DOHH2 (cell line): ENCODE measurements around the gene DGCR6.
"Not testable (repeated sequence)": the region's sequence is repeated elsewhere in the genome, so short reads cannot be mapped to it uniquely, and the experiment has no call there.

Experiments used
- H3F3A ChIP-seq: fragments of 200-600 bp; sonication (generic), shearing (Covaris generic); 2 replicates; pipeline ENCODE4 v1.6.0; 2016; ENCODE audit warnings: antibody characterized with exemption, mild to moderate bottlenecking; ENCODE audit not compliant: control insufficient read depth, insufficient read depth
- H3K27ac ChIP-seq: fragments of 200-600 bp; sonication (generic); 2 replicates; pipeline ENCODE4 v1.5.1; 2014; ENCODE audit warnings: low read depth, mild to moderate bottlenecking, low read length, moderate library complexity
- H3K27me3 ChIP-seq: fragments of 200-600 bp; sonication (generic); 2 replicates; pipeline ENCODE4 v1.6.1; 2014; ENCODE audit warnings: mild to moderate bottlenecking, low read length, mixed read lengths; ENCODE audit not compliant: control insufficient read depth
- H3K36me3 ChIP-seq: fragments of 200-600 bp; sonication (generic); 2 replicates; pipeline ENCODE4 v1.6.1; 2014; ENCODE audit warnings: mild to moderate bottlenecking, low read length, moderate library complexity, mixed read lengths; ENCODE audit not compliant: control insufficient read depth
- H3K4me1 ChIP-seq: fragments of 200-600 bp; sonication (generic); 2 replicates; pipeline ENCODE4 v1.6.1; 2014; ENCODE audit warnings: mild to moderate bottlenecking, low read length, mixed read lengths; ENCODE audit not compliant: control insufficient read depth
- H3K4me2 ChIP-seq: fragments of 200-600 bp; sonication (generic); 2 replicates; pipeline ENCODE4 v1.6.0; 2014; ENCODE audit warnings: mild to moderate bottlenecking, low read length, moderate library complexity
- H3K4me3 ChIP-seq: fragments of 200-600 bp; sonication (generic); 2 replicates; pipeline ENCODE4 v1.5.1; 2014; ENCODE audit warnings: mild to moderate bottlenecking, low read length, mixed read lengths
- H3K79me2 ChIP-seq: fragments of 200-600 bp; sonication (generic); 2 replicates; pipeline ENCODE4 v1.6.1; 2014; ENCODE audit warnings: mild to moderate bottlenecking, low read length, mixed read lengths; ENCODE audit not compliant: control insufficient read depth
- H3K9me2 ChIP-seq: fragments of 200-600 bp; sonication (generic); replicated peaks from 2 replicates; pipeline ENCODE4 v1.6.1; 2014; ENCODE audit warnings: mild to moderate bottlenecking, low read length, mixed read lengths; ENCODE audit not compliant: control insufficient read depth
- H3K9me3 ChIP-seq: fragments of 200-600 bp; sonication (generic); 2 replicates; pipeline ENCODE4 v1.6.1; 2014; ENCODE audit warnings: antibody characterized with exemption, low read length, mixed read lengths; ENCODE audit not compliant: control insufficient read depth, insufficient read depth
- H4K20me1 ChIP-seq: fragments of 200-600 bp; sonication (generic); 2 replicates; pipeline ENCODE4 v1.6.0; 2014; ENCODE audit warnings: low read depth, mild to moderate bottlenecking, antibody characterized with exemption, low read length, moderate library complexity; ENCODE audit not compliant: control insufficient read depth, insufficient read depth
- EZH2phosphoT487 ChIP-seq: fragments of 200-600 bp; sonication (generic); IDR thresholded peaks from 2 replicates; pipeline ENCODE4 v1.6.1; 2017; ENCODE audit warnings: borderline replicate concordance, mild to moderate bottlenecking, antibody characterized with exemption, low read length, moderate library complexity, mixed read lengths
- TF ChIP-seq, protein P1 (sequence below): fragments of 200-600 bp; sonication (generic); IDR thresholded peaks from one replicate; pipeline ENCODE4 v1.5.1; 2014; ENCODE audit warnings: antibody characterized with exemption, mild to moderate bottlenecking, low read depth, low read length; ENCODE audit not compliant: poor library complexity, severe bottlenecking

Gene DGCR6

DNA sequence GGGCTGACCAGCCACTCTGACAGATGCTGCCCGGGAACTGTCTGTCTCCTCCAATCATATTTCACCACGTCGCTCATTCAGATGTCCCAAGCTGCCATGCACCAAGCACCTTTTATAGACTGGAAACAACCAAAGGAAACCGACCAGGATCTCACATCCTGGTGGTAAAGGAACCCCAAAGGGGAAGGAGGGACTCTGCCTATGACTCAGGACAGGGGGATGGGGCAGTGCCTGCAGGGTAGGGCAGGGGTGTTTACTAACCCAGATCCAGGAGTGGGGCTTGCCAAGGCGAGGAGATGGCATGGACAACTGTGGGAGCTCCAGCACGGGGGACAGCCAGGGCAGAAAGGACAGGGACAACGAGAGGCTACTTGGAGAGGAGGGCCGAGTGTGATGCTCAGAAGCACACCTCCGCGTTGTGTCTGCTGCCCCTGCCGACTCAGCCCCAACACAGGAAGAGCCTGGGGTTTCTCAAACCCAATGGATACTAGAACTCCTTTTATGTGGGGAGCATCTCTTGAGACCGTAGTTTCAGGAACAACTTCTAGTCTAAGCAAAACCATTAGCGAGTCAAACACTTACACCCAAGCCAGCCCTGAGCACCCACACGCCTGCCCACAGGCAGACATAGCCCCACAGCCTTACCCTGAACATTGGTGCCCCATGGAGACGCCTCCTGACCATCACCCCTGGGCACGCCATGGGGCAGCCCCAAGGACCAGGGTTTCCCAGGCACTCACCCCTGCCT is 26.0 kb downstream of the DGCR6 start:
- Histone ChIP-seq H4K20me1 (no peaks in the 10 kb centered on the region), H3K79me2 (no peaks in the 10 kb centered on the region), H3K36me3 (no peaks in the 10 kb centered on the region), H3K4me2 (no peak overlapping the region), H3K9me3 (no peaks in the 10 kb centered on the region), H3K27me3 (no peaks in the 10 kb centered on the region), H3K4me1 (no peaks in the 10 kb centered on the region), H3K9me2 (no peaks in the 10 kb centered on the region), H3F3A (no peaks in the 10 kb centered on the region), H3K27ac (no peak overlapping the region), H3K4me3 (no peak overlapping the region)
- TF ChIP-seq, protein P1, sequence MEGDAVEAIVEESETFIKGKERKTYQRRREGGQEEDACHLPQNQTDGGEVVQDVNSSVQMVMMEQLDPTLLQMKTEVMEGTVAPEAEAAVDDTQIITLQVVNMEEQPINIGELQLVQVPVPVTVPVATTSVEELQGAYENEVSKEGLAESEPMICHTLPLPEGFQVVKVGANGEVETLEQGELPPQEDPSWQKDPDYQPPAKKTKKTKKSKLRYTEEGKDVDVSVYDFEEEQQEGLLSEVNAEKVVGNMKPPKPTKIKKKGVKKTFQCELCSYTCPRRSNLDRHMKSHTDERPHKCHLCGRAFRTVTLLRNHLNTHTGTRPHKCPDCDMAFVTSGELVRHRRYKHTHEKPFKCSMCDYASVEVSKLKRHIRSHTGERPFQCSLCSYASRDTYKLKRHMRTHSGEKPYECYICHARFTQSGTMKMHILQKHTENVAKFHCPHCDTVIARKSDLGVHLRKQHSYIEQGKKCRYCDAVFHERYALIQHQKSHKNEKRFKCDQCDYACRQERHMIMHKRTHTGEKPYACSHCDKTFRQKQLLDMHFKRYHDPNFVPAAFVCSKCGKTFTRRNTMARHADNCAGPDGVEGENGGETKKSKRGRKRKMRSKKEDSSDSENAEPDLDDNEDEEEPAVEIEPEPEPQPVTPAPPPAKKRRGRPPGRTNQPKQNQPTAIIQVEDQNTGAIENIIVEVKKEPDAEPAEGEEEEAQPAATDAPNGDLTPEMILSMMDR = no peak

DNA sequence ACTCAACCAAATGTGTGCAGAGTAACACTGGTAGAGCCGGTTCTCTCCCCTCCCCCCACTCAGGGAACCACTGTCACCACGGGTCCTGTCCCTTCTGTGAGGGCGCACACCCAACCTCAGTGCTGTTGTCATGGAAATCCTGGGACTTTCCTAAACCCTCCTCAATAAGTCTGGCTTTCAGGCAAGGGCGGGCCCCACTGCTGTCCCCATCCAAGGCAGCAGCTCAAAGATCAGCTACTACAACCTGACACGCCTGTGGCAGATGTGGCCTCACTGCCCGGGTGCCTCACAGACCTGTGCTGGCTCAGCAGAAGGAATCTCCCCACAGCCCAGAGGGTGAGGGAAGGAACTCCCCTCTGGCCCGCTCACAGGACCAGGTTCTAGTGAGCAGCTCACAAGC is 27.8 kb downstream of the DGCR6 start:
- no peaks in the 10 kb centered on the region for H3K9me3 ChIP-seq
- no peaks in the 10 kb centered on the region for H3K79me2 ChIP-seq
- no peak overlapping the region for H3K4me3 ChIP-seq
- H3K9me2 ChIP-seq = no peaks in the 10 kb centered on the region
- no peak for TF ChIP-seq EZH2phosphoT487
- TF ChIP-seq, protein P1 = no peak
- no peak overlapping the region for H3K27ac ChIP-seq
- no peaks in the 10 kb centered on the region for H3K36me3 ChIP-seq
- no peaks in the 10 kb centered on the region for H4K20me1 ChIP-seq
- H3K27me3 ChIP-seq = no peaks in the 10 kb centered on the region
- H3K4me1 ChIP-seq = no peaks in the 10 kb centered on the region
- no peak overlapping the region for H3K4me2 ChIP-seq
- no peaks in the 10 kb centered on the region for H3F3A ChIP-seq

DNA sequence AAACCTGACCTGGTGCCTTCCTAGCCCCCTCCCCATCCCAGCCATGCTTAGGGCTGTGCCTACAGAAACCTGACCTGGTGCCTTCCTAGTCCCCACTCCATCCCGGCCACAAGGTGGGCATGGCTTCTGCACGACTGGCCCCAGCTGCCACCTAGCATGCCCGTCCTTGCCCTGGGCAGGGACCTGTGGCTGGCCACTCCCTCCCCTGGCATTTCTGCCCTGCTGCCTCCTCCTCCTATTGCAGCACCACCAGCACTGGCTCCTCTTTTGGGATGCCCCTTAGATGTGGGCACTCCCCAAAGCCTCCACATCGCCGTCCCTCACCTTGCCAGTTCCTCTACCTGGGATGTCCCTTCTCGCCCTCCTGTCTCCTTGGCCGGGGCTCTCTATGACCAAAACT is 28.6 kb downstream of the DGCR6 start:
- not testable (repeated sequence) for H3K27me3 ChIP-seq, H3K4me2 ChIP-seq, H3K9me3 ChIP-seq, H3K36me3 ChIP-seq, H3F3A ChIP-seq, H3K4me1 ChIP-seq, H3K79me2 ChIP-seq, H3K27ac ChIP-seq, H4K20me1 ChIP-seq, H3K4me3 ChIP-seq, H3K9me2 ChIP-seq

DNA sequence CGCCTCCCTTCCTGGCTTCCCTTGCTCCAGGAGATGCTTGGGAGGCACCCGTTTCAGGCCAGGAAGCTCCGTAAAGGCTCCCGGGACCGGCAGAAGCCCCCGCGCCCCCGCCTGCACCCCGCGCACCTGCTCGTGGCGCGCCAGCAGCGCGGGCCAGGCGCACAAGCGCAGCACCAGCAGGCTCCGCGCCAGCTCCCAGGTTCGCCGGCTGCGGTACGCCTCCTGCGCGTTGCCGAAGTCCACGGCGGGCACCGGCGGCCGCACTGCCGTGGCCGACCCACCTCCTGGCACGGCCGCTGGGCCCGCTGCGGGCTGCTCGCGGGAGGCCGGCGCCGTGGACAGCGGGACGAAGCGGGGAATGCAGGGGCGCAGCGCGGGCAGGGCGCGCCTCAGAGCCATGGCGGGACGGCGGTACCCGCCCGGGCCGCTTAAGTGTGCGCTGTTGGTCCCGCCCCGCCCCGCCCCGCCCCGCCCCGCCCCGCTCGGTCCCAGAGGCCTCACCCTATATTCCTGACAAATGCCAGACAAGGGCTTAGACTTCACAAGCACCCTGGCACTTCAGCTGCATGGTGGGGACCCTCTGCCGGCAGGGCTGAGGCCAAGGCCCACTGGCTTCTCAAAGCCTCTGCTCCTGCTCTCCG is 29.9 kb downstream of the DGCR6 start, which contains the start of gene PRODH:
Gene PRODH (minus strand): TSS at position 405 of the 641 bp plus-strand sequence. CDS start 6 bp downstream, at position 399.
- H3K36me3 ChIP-seq = no peaks in the 10 kb centered on the region
- no peaks in the 10 kb centered on the region for H3K79me2 ChIP-seq
- no peaks in the 10 kb centered on the region for H3K27me3 ChIP-seq
- H3F3A ChIP-seq = no peaks in the 10 kb centered on the region
- H3K4me1 ChIP-seq = no peaks in the 10 kb centered on the region
- no peak within 1 kb of the TSS for H3K4me3 ChIP-seq
- no peak within 1 kb of the TSS for H3K4me2 ChIP-seq
- H4K20me1 ChIP-seq = no peaks in the 10 kb centered on the region
- no peak within 1 kb of the TSS for H3K27ac ChIP-seq
- no peaks in the 10 kb centered on the region for H3K9me3 ChIP-seq
- no peaks in the 10 kb centered on the region for H3K9me2 ChIP-seq
- TF ChIP-seq, protein P1 = no peak
- TF ChIP-seq EZH2phosphoT487 = no peak

DNA sequence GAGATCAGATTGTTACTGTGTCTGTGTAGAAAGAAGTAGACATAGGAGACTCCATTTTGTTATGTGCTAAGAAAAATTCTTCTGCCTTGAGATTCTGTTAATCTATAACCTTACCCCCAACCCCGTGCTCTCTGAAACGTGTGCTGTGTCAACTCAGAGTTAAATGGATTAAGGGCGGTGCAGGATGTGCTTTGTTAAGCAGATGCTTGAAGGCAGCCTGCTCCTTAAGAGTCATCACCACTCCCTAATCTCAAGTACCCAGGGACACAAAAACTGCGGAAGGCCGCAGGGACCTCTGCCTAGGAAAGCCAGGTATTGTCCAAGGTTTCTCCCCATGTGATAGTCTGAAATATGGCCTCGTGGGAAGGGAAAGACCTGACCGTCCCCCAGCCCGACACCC is 32.6 kb downstream of the DGCR6 start:
- H3K4me1 ChIP-seq, H3K4me2 ChIP-seq, H4K20me1 ChIP-seq, H3K27ac ChIP-seq, H3F3A ChIP-seq, H3K9me2 ChIP-seq, H3K27me3 ChIP-seq, H3K79me2 ChIP-seq, H3K36me3 ChIP-seq, H3K4me3 ChIP-seq, H3K9me3 ChIP-seq: not testable (repeated sequence)
